ENCODE results near the gene GABARAPL1.

DNA sequence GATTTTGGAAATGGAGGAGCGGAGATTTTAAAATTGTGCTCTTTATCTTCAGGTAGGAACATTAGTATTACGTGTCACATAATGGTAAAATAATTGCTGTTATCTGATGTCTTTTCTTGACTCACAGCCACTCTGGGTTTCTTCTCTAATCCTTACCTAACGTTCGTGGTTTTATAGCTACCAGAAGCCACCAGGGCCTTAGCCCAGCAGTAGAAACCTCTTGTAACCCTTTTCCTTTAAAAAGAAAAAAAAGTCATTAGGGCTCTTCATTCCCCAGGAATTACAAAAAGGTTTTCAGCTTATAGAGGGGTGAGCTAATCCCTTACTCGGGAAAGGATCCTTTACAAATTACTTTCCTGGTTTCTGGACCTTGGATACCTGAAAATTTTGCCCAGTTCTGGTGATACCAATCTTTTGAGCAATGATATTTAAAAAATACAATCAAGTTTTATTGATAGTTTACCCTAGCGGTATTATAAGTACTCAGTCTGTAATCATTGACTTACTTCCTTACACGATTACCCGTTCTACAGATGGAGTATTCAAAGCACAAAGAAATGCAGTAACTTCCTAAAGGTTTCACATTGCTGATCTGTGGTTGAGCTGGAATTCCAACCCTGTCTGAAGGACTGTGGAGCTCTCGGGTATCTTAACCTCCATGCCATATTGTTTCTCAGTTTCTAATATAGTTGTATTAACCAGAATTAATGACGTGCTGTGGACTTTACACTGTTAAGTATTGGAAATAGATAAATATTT, 1.6 kb downstream of the GABARAPL1 start:
- TF ChIP-seq, protein P1, sequence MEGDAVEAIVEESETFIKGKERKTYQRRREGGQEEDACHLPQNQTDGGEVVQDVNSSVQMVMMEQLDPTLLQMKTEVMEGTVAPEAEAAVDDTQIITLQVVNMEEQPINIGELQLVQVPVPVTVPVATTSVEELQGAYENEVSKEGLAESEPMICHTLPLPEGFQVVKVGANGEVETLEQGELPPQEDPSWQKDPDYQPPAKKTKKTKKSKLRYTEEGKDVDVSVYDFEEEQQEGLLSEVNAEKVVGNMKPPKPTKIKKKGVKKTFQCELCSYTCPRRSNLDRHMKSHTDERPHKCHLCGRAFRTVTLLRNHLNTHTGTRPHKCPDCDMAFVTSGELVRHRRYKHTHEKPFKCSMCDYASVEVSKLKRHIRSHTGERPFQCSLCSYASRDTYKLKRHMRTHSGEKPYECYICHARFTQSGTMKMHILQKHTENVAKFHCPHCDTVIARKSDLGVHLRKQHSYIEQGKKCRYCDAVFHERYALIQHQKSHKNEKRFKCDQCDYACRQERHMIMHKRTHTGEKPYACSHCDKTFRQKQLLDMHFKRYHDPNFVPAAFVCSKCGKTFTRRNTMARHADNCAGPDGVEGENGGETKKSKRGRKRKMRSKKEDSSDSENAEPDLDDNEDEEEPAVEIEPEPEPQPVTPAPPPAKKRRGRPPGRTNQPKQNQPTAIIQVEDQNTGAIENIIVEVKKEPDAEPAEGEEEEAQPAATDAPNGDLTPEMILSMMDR (IDR thresholded peaks at IDR 0.05) = no peak
- TF ChIP-seq, protein P2, sequence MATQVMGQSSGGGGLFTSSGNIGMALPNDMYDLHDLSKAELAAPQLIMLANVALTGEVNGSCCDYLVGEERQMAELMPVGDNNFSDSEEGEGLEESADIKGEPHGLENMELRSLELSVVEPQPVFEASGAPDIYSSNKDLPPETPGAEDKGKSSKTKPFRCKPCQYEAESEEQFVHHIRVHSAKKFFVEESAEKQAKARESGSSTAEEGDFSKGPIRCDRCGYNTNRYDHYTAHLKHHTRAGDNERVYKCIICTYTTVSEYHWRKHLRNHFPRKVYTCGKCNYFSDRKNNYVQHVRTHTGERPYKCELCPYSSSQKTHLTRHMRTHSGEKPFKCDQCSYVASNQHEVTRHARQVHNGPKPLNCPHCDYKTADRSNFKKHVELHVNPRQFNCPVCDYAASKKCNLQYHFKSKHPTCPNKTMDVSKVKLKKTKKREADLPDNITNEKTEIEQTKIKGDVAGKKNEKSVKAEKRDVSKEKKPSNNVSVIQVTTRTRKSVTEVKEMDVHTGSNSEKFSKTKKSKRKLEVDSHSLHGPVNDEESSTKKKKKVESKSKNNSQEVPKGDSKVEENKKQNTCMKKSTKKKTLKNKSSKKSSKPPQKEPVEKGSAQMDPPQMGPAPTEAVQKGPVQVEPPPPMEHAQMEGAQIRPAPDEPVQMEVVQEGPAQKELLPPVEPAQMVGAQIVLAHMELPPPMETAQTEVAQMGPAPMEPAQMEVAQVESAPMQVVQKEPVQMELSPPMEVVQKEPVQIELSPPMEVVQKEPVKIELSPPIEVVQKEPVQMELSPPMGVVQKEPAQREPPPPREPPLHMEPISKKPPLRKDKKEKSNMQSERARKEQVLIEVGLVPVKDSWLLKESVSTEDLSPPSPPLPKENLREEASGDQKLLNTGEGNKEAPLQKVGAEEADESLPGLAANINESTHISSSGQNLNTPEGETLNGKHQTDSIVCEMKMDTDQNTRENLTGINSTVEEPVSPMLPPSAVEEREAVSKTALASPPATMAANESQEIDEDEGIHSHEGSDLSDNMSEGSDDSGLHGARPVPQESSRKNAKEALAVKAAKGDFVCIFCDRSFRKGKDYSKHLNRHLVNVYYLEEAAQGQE (IDR thresholded peaks at IDR 0.05; ENCODE audit: insufficient read depth in 1 of 2, low read depth in 2 of 2, low read length in 1 of 2) = no peak
- no peak for TF ChIP-seq SIN3A (IDR thresholded peaks at IDR 0.05; ENCODE audit: borderline replicate concordance, insufficient read depth, low read depth, low read length)

Data from Panc1 (cell line).